HUES64 (cell line): Measurements from ENCODE around the gene METTL27.
"Not testable (repeated sequence)": the region's sequence is repeated elsewhere in the genome, so short reads cannot be mapped to it uniquely, and the experiment has no call there.

ENCODE experiments used
- H3K27ac ChIP-seq: 2 replicates; pipeline ENCODE4 v1.7.0; 2013; ENCODE audit warnings: low read depth, low read length, inconsistent platforms
- H3K27me3 ChIP-seq: 2 replicates; pipeline ENCODE4 v1.6.1; 2013; ENCODE audit warnings: mild to moderate bottlenecking, low read length; ENCODE audit not compliant: insufficient read depth
- H3K36me3 ChIP-seq: 2 replicates; pipeline ENCODE4 v1.6.1; 2013; ENCODE audit warnings: mild to moderate bottlenecking, low read length; ENCODE audit not compliant: insufficient read depth
- H3K4me1 ChIP-seq: 2 replicates; pipeline ENCODE4 v1.6.1; 2013; ENCODE audit warnings: mild to moderate bottlenecking, low read length, moderate library complexity; ENCODE audit not compliant: insufficient read depth
- H3K4me3 ChIP-seq: 2 replicates; pipeline ENCODE4 v1.5.1; 2013; ENCODE audit warnings: mild to moderate bottlenecking, low read length, moderate library complexity
- H3K9ac ChIP-seq: 2 replicates; pipeline ENCODE4 v1.6.1; 2013; ENCODE audit warnings: mild to moderate bottlenecking, low read depth, low read length
- H3K9me3 ChIP-seq: 2 replicates; pipeline ENCODE4 v1.6.1; 2013; ENCODE audit warnings: low read depth, low read length; ENCODE audit not compliant: insufficient read depth
- WGBS: fragments of 150-250, 120-280 bp; methylation state at CpG from one replicate; pipeline ENCODE4 v1.1.7; 2013; ENCODE audit warnings: missing lambda C conversion rate; 5-methylcytosine and 5-hydroxymethylcytosine counted together

The METTL27 gene

DNA sequence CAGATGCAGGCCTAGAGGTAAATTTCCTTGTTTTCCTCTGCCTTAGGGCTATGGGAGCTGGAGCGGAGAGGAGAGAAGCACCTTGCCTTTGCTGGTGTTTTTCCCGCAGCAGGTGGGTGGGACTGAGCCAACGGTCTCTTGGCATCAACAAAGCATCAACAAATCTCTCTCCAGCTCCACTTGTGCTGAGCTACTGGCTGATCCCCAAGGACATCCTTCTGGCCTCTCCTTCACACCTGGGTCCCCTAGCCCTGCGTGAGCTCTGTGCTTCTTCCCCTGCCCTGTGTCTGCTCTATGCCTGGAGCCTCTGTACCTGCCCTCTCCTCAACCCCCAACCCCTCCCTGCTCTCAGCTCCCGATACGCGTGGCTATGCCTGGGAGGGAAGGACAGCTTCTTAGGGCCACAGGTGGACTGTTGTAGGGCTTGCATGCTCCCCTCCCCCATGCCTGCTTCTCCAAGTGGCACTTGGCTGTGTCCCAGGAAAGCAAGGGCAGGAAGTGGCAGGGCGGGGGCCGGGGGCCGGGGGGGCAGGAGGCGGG lies 14.7 kb downstream of the METTL27 start:
- WGBS = 39% methylated on average over 7 of the region's 11 CpGs
- H3K9ac ChIP-seq = no peak overlapping the region; the same call in 1 of the 2 replicates
- H3K36me3 ChIP-seq = no peaks in the 10 kb centered on the region
- H3K27me3 ChIP-seq = no peaks in the 10 kb centered on the region
- H3K4me3 ChIP-seq = no peak overlapping the region
- no peaks in the 10 kb centered on the region for H3K9me3 ChIP-seq
- peaks cover 51% of the 10 kb centered on the region for H3K4me1 ChIP-seq
- H3K27ac ChIP-seq = 0 out of 2 replicates have a peak overlapping the region, but pooled peaks have one; percentile 3

DNA sequence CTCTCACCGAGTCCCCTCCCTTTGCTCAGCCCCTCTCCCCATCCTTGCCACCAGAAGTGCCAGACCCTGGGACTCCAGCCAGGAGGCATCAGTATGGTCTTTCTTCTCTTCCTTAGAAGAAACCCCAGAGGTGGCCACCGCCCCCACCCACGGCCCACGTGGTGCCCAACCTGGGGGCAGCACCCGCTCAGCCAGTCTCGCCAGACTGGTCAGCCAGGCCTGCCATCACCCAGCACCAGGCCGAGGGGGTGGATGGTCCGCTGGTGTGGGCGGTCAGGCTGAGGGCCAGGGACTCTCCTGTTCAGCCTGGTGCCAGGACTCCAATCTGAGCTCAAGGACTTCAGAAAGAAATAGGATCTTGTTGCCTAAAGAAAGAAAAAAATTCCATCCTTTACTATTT lies 17.3 kb downstream of the METTL27 start:
- peaks cover 29% of the 10 kb centered on the region for H3K4me1 ChIP-seq
- 89% methylated on average over 9 of the region's 9 CpGs for WGBS

DNA sequence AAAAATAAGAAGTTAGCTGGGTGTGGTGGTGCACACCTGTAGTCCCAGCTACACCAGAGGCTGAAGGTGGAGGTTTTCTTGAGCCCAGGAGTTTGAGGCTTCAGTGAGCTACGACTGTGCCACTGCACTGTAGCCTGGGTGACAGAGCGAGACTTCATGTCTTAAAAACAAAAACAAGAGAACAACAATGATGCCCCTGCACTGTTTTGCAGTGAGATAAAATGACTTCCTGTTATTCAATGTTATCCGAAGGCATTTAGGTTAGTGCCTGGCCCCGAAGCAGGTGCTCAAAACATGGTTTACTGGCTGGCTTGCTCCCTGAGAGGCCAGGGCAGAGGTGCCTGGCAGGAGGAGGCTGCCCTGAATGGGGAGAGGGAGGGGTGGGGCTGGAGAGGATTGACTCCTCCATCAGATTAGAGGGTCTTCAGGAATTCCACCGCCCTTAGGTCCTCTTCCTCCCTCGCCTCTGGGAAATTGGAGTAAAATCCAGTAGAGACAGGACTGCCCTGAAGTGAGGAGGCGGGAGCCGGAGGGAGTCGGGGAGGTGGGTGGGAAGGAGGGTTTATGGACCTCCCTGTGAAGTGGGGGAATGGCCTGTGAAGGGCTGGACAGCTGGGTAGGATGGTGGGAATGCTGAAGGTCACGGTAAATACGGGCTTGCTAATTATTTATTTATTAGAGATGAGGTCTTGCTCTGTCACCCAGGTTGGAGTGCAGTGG lies 18.3 kb downstream of the METTL27 start:
- peaks cover 20% of the 10 kb centered on the region for H3K4me1 ChIP-seq
- no peak overlapping the region for H3K4me3 ChIP-seq
- no peaks in the 10 kb centered on the region for H3K36me3 ChIP-seq
- H3K27ac ChIP-seq = no peak overlapping the region
- H3K9ac ChIP-seq = no peak overlapping the region
- 86% methylated on average over 11 of the region's 11 CpGs for WGBS
- no peaks in the 10 kb centered on the region for H3K9me3 ChIP-seq
- no peaks in the 10 kb centered on the region for H3K27me3 ChIP-seq

More for the DNA sequence above, 17.3 kb downstream of the METTL27 start:
- no peaks in the 10 kb centered on the region for H3K9me3 ChIP-seq
- H3K27ac ChIP-seq = no peak overlapping the region
- no peaks in the 10 kb centered on the region for H3K27me3 ChIP-seq
- H3K4me3 ChIP-seq = no peak overlapping the region
- no peaks in the 10 kb centered on the region for H3K36me3 ChIP-seq
- H3K9ac ChIP-seq = no peak overlapping the region

DNA sequence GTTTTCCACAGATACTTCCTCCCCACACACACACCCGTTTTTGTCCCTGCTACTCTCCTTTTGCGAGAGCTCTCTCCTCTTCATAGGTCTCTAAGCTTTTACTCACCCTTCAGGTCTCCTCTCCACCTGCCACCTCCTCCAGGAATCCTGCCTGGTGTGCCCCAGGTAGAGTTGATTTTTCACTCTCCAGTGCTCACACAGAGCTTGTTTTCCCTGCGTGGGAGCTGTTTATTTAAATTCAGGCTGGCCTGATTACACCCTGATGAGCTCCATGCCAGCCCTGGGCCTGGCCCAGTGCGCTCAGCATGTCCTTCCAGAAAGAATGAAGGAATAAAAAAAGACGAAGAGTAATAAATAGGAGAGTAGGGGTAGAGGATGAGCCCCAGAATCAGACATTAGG lies 19.1 kb downstream of the METTL27 start:
- H3K27ac ChIP-seq = no peak overlapping the region
- 81% methylated on average over 5 of the region's 5 CpGs for WGBS

DNA sequence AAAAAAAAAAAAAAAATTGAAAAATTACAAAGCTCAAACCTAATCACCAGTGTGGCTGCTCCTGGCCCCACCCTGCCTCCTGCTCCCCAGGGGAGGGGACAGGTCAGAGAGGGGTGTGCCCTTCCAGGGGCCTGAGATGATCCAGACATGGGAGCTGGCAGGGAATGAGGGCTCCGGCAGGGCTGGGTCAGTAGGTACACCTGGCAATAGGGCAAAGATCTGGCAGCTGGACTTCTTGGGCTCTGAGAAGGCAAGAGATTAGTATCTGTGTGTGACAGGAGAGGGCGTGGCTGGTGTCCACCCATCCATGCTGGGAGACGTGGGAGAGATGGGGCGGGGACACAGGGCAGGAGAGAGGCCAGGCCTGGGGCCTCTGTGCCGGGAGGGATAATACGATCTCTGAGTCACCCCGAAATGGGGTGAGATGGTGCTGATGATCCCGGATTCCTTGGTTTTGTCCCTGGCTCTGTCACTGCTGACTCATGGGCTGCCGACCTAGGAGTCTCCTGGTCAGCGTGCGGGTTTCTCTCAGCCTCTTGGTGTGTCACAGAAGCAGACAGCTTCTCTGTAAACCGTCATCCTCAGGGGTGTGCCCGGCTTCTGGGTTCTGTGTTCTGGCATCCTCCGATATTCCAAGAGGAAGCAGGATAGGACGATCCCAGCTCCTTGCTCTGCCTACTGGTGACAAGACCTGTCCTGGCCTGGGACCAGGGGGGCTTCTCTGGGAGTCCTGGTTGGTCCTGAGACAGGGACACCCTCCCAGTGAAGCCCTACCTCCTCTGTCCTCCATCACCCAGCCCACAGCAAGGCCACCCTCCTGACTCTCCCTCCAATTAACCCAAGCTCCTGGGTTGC lies 19.8 kb downstream of the METTL27 start:
- peak overlapping the region; percentile 19; the same call in 1 of the 2 replicates for H3K9ac ChIP-seq
- no peaks in the 10 kb centered on the region for H3K36me3 ChIP-seq
- no peaks in the 10 kb centered on the region for H3K27me3 ChIP-seq
- 64% methylated on average over 15 of the region's 15 CpGs for WGBS
- H3K4me3 ChIP-seq = no peak overlapping the region
- peaks cover 10% of the 10 kb centered on the region for H3K4me1 ChIP-seq
- no peaks in the 10 kb centered on the region for H3K9me3 ChIP-seq
- no peak overlapping the region for H3K27ac ChIP-seq

More for the DNA sequence above, 19.1 kb downstream of the METTL27 start:
- Histone ChIP-seq H3K9me3 (no peaks in the 10 kb centered on the region), H3K4me3 (no peak overlapping the region), H3K36me3 (no peaks in the 10 kb centered on the region), H3K9ac (no peak overlapping the region), H3K4me1 (peaks cover 15% of the 10 kb centered on the region), H3K27me3 (no peaks in the 10 kb centered on the region)

DNA sequence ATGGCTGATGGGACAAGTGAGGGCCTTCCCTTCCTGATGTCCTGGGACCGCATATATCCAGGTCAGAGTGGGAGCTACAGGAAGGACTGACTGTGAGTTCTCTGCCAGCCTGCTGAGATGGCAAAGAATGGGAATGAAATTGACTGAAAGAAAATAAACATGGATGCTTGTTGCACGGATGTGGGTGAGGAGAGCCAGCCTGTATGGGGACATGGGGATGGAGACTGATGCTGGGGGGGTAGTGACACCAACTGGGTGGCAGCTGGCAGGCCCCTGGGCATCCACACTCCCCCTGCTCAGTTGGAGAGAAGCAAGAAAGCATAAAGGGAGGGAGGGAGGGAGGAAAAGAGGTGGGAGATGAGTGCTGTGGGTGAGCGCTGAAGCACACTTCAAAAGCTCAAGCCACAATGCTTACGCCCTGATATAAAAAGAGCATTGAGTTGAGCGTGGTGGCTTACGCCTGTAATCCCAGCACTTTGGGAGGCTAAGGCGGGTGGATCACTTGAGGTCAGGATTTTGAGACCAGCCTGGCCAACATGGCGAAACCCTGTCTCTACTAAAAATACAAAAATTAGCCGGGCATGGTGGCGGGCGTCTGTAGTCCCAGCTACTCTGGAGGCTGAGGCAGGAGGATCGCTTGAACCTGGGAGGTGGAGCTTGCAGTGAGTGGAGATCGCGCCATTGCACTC lies 20.6 kb downstream of the METTL27 start:
- H3K27ac ChIP-seq, H3K9me3 ChIP-seq, H3K4me1 ChIP-seq, H3K4me3 ChIP-seq, H3K27me3 ChIP-seq, H3K9ac ChIP-seq, H3K36me3 ChIP-seq: not testable (repeated sequence)
- 93% methylated on average over 14 of the region's 14 CpGs for WGBS

DNA sequence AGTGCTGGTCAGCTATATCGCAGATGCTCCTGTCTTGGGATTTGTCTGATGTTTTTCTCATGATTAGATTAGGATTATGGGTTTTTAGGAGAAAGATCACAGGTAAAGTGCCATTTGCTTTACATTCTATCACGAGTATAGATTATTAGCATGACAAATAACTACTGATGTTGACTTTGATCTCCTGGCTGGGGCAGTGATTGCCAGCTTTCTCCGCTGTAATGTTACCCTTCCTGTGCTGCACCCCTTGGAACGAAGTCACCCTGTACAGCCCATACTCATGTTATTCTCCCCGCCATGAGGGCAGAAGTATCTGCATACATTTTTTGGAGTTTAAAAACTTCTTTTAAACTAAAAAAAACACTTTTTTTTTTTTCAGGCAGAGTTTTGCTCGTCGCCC lies 22.3 kb downstream of the METTL27 start:
- H3K9me3 ChIP-seq = no peaks in the 10 kb centered on the region
- no peaks in the 10 kb centered on the region for H3K27me3 ChIP-seq
- no peak overlapping the region for H3K27ac ChIP-seq
- 87% methylated on average over 6 of the region's 7 CpGs for WGBS
- no peak overlapping the region for H3K9ac ChIP-seq
- no peak overlapping the region for H3K4me3 ChIP-seq
- H3K4me1 ChIP-seq = peaks cover 5% of the 10 kb centered on the region; the same call in 1 of the 2 replicates
- H3K36me3 ChIP-seq = no peaks in the 10 kb centered on the region

DNA sequence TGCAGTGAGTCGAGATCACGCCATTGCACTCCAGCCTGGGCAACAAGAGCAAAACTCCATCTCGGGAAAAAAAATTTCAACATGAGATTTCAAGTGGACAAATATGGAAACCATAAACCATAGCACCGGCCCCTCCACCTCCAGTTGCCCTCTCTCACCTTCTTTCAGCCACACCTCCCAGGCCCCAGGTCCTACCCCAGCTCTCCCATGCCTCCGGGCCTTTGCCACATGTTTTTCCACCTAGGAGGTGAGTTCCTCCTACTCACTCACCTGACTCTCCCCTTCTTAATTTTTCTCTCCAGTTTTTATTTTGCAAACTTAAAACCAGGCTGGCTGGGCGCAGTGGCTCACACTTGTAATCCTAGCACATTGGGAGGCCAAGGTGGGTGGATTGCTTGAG lies 25.2 kb downstream of the METTL27 start:
- Histone ChIP-seq H3K36me3 (no peaks in the 10 kb centered on the region), H3K9me3 (no peaks in the 10 kb centered on the region)
- WGBS = 93% methylated on average over 6 of the region's 6 CpGs

DNA sequence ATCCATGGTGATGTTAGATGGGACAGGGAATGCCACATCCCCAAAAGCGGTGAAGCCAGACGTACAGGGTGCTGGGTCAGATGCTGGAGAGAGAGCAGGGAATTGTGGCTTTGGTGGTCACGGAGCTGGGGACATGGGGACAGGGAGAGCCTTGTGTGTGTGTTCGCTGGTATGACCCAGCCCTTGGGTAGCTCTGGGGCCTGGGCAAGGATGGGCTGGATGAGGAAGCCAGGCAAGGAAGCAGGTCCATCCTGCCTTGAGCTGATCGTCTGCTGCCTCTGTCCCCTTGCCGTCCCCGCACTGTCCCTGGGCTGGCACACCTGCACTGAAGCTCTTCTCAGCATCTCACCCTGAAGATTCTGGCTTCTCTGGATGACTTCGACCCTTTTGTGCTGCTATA lies 26.9 kb downstream of the METTL27 start:
- Histone ChIP-seq H3K27me3 (no peaks in the 10 kb centered on the region), H3K9ac (no peak overlapping the region), H3K9me3 (no peaks in the 10 kb centered on the region), H3K36me3 (no peaks in the 10 kb centered on the region), H3K27ac (no peak overlapping the region), H3K4me3 (no peak overlapping the region), H3K4me1 (no peaks in the 10 kb centered on the region)
- 87% methylated on average over 8 of the region's 8 CpGs for WGBS

More for the DNA sequence above, 25.2 kb downstream of the METTL27 start:
- no peaks in the 10 kb centered on the region for H3K27me3 ChIP-seq
- H3K9ac ChIP-seq = no peak overlapping the region
- no peak overlapping the region for H3K27ac ChIP-seq
- no peaks in the 10 kb centered on the region for H3K4me1 ChIP-seq
- H3K4me3 ChIP-seq = no peak overlapping the region

DNA sequence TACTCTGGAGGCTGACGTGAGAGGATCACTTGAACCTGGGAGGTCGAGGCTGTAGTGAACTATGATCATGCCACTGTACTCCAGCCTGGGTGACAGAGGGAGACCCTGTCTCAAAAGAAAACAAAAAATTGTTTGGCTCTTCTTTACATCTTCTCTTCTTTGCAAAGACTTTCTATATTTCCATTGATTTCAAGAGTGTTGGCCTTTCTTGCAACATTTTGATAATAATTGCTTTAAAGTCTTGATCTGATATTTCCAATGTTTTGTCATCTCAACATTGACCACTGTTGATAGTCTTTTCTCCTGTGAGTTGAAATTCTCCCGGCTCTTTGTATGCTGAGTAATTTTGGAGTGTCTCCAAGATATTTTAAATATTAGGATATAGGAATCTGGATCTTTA lies 29.3 kb downstream of the METTL27 start:
- no peaks in the 10 kb centered on the region for H3K36me3 ChIP-seq
- H3K27ac ChIP-seq = no peak overlapping the region
- no peaks in the 10 kb centered on the region for H3K27me3 ChIP-seq
- no peak overlapping the region for H3K9ac ChIP-seq
- no peaks in the 10 kb centered on the region for H3K9me3 ChIP-seq
- 90% methylated on average over 3 of the region's 3 CpGs for WGBS
- H3K4me1 ChIP-seq = no peaks in the 10 kb centered on the region
- H3K4me3 ChIP-seq = no peak overlapping the region

DNA sequence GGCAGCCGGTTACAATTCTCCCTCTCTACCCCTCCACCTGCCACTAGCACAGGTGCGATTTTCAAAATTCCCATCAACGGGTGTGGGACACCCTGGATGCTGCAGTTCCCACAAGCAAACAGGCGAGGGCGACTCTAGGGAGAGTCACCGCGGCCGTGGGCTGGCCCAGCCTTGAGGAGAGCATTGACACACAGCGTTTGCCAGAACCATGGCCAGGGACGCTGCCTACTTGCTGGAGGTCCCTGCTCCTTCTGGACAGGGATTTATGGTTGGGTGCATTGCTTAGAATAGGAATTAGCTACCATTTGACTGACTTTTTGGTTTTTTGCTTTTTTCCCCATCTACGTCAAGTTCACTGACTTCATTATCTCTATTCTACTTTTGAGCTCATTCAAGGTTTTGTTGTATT lies 30.6 kb downstream of the METTL27 start:
- Histone ChIP-seq H3K9ac (no peak overlapping the region), H3K27ac (no peak overlapping the region), H3K4me3 (no peak overlapping the region), H3K36me3 (no peaks in the 10 kb centered on the region), H3K4me1 (no peaks in the 10 kb centered on the region), H3K27me3 (no peaks in the 10 kb centered on the region), H3K9me3 (no peaks in the 10 kb centered on the region)
- 3% methylated on average over 10 of the region's 11 CpGs for WGBS
